Inflammatory macrophage (primary cell): ENCODE measurements around the gene LCE1C.

Experiments used
- DNase-seq, 2 donors: peaks; one replicate each; pipeline ENCODE4 v3.0.0-alpha.2; 2020 to 2022
- total RNA-seq, 18 experiments: gene quantifications; one replicate each; lab custom pipeline; 2026; ENCODE audit warnings: mixed read lengths in 6 of 18, inconsistent platforms in 2 of 18; lab: John Stamatoyannopoulos, UW

LCE1C gene
- total RNA-seq, result 0 reads per million in 18 experiments

- DNase-seq, result no peak
These were observed at the start of gene LCE1C for GRCh38 chr1:152806576-152806975. TSS of gene LCE1C (minus strand) at chr1:152806651. CDS start at chr1:152805478, 1,173 bp downstream.

DNA sequence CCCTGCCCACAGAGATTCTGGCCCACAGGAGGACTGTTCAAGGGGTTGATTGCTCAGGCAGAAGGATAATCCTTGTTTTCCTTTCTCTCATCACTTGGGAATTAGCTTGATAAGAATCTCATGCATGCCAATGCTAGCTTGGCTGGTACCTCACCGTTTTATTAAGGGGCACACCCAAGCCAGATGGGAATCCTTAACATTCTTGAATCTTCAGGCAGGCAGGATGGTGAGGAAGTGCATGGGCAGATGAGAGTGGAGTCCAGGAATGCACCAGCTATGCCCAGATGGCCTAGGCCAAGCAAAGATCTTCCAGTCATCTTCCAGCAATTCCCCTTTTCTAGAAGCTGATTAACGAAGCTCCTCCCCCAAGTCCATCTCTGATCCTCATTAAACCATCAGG is 49.2 kb upstream of the LCE1C start:
- DNase-seq, result no peak

DNA sequence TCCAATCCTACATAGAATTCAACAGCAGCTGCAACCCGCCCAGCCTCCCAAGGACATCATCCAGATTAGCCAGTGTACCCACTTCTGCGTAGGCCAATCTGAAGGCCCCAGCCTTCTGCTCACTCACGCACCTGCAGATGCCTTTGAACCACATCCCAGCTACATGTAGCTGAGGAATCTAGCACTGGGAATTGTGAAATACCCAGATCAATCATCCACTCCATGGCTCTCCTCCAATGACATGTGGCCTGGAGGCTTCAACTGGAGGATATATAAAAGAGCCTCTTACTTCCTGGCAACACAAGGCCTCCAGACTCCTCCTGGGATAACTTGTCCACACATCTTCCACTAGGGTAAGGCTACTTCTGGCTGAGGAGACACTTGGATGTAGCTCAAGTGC is 36.1 kb upstream of the LCE1C start, which contains the start of gene LCE6A:
Gene LCE6A (plus strand): TSS at position 301 of the 400 bp plus-strand sequence. CDS start 665 bp downstream, outside the sequence.
- no peak for DNase-seq

DNA sequence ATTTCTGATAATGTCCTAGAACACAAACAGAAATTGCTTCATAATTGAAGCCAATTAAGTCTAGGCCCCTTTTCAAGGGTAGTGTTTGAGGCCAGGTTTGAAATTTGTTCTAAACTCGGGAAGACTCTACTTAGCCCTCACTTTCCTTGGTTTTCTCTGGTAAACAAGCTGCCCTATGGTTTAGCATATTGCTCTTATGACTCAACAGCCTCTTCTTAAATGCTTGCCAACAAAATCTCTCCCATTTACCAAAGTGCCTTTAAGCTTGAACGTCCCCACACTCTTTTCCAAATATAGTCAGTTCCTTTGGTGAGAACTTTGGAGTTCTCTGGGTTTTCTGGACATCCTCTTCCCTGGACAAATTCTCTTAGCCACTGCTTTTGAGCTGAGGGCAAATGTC is 30.4 kb upstream of the LCE1C start:
- DNase-seq, result no peak

- DNase-seq, result no peak
These were observed 20.7 kb upstream of the LCE1C start, which contains the start of gene LCE1A for GRCh38 chr1:152827173-152827572. TSS of gene LCE1A (plus strand) at chr1:152827473. CDS start at chr1:152827473, 0 bp downstream.

- no peak for DNase-seq
These were observed 18.5 kb upstream of the LCE1C start for GRCh38 chr1:152824964-152825363.

- no peak for DNase-seq
These were observed 16.8 kb upstream of the LCE1C start for GRCh38 chr1:152823294-152823693.

GRCh38 chr1:152817309-152817708 is 10.9 kb upstream of the LCE1C start:
- no peak for DNase-seq

GRCh38 chr1:152811671-152812070 is 5.2 kb upstream of the LCE1C start, which contains the start of gene LCE1B:
TSS of gene LCE1B (plus strand) at chr1:152811971. CDS start at chr1:152812447, 476 bp downstream.
- no peak for DNase-seq

- no peak for DNase-seq
These were observed 4.6 kb upstream of the LCE1C start for GRCh38 chr1:152811050-152811449.

DNA sequence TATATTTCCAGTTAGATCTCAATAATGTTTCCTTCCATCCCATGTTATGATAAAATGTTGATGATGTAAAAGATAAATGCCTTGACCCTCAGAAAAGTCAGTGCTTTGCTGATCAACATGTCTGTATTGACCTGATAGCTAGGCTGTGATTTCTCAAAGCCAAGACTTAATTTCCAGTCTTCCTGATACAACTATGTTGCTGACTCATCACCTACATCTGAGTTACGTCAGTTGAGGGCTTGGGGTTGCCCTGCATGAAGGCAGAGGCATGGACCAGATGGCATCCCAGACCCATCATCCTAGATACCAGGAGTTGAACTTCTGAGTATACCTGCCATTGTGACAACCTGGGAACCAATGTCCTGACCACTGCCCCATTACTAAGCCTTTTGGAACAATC is 5.1 kb downstream of the LCE1C start:
- no peak for DNase-seq

- no peak for DNase-seq
These were observed 10.0 kb downstream of the LCE1C start, which contains the start of gene LCE1D for GRCh38 chr1:152796421-152796820. TSS of gene LCE1D (plus strand) at chr1:152796721. CDS start at chr1:152797795, 1,074 bp downstream.

GRCh38 chr1:152795686-152796085 is 10.8 kb downstream of the LCE1C start:
- no peak for DNase-seq

GRCh38 chr1:152786077-152786476 is 20.4 kb downstream of the LCE1C start, which contains the start of gene LCE1E:
TSS of gene LCE1E (plus strand) at chr1:152786257. CDS start at chr1:152787300, 1,043 bp downstream.
- no peak for DNase-seq

DNA sequence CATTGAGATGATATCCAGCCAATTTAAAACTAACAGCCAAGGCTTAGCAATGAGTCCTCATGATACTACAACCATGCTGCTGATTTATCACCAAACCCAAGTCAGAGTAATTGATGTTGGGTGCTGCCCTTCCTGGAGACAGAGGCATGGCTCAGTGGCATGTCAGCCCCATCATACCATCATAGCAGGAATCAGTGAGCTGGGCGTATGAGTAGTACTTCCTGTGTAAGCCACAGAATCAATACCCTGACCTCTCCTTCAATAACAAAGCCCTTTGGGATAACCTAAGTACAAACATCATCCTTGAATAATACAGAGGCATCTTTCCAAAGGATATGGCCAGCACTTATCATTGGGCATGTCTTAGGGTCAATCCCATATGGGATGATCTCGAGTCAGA is 23.4 kb downstream of the LCE1C start:
- no peak for DNase-seq

GRCh38 chr1:152777510-152778137 is 28.8 kb downstream of the LCE1C start:
- DNase-seq, result peak in 1 of 2 donors; percentile 8

DNA sequence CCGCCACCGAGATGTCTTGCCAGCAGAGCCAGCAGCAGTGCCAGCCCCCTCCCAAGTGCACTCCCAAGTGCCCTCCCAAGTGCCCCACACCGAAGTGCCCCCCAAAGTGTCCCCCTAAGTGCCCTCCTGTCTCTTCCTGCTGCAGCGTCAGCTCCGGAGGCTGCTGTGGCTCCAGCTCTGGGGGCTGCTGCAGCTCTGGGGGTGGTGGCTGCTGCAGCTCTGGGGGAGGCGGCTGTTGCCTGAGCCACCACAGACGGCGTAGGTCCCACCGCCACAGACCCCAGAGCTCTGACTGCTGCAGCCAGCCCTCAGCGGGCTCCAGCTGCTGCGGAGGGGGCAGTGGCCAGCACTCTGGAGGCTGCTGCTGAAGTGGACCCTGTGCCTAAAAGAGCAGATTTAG is 30.1 kb downstream of the LCE1C start:
- no peak for DNase-seq

DNA sequence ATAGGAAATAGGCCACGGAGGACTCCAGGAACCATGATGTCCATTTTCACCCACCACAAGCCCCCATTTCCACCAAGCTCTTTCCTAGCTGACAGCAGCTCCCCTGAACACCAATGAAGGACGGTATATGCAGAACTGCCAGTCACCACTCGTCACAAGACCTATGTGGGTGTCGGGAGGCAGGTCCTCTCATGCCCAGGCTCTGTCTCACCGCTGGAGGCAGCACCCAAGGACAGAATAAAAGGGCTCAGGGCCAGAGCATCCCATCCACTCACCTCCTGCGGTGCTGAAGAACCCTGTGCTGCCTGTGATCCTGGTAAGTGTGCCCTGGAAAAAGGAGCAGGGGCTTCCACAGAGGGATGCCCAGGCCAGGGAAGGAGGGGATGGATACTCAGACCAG is 31.6 kb downstream of the LCE1C start, which contains the start of gene LCE1F:
Gene LCE1F (plus strand): TSS at position 266 of the 400 bp plus-strand sequence. CDS start 1,232 bp downstream, outside the sequence.
- no peak for DNase-seq

- no peak for DNase-seq
These were observed 36.0 kb downstream of the LCE1C start for GRCh38 chr1:152770411-152770810.

- no peak for DNase-seq
These were observed 37.5 kb downstream of the LCE1C start for GRCh38 chr1:152768847-152769533.

GRCh38 chr1:152761609-152762213 is 44.7 kb downstream of the LCE1C start:
- DNase-seq, result no peak

DNA sequence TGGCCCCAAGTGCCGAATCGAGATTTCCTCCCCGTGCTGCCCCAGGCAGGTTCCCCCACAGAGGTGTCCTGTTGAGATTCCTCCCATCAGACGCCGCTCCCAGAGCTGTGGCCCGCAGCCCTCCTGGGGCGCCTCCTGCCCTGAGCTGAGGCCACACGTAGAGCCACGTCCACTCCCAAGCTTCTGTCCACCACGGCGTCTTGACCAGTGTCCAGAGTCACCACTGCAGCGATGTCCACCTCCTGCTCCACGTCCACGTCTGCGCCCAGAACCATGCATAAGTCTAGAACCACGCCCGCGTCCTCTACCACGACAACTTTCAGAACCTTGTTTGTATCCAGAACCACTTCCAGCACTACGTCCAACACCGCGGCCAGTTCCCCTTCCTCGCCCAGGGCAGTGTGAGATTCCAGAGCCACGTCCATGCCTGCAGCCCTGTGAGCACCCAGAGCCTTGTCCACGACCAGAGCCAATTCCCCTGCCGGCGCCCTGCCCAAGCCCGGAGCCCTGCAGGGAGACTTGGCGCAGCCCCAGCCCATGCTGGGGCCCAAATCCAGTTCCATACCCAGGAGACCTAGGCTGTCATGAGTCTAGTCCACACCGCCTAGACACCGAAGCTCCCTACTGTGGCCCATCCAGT is 45.8 kb downstream of the LCE1C start:
- DNase-seq, result no peak
